GM12865 (cell line): Measurements from ENCODE around the gene MSRB1.

Source experiments
- DNase-seq: peaks from one replicate; pipeline ENCODE4 v3.0.0; 2010; ENCODE audit warnings: low read depth
- H3K4me3 ChIP-seq: 2 replicates; pipeline ENCODE4 v1.5.1; 2011; ENCODE audit warnings: mild to moderate bottlenecking, low read depth, low read length, control low read depth
- CTCF ChIP-seq: IDR thresholded peaks from 2 replicates; pipeline ENCODE4 v1.5.1; 2011; ENCODE audit warnings: low read length, control low read depth, low read depth, inconsistent platforms; ENCODE audit not compliant: insufficient read depth; ENCODE audit errors: missing control alignments

The MSRB1 gene

DNA sequence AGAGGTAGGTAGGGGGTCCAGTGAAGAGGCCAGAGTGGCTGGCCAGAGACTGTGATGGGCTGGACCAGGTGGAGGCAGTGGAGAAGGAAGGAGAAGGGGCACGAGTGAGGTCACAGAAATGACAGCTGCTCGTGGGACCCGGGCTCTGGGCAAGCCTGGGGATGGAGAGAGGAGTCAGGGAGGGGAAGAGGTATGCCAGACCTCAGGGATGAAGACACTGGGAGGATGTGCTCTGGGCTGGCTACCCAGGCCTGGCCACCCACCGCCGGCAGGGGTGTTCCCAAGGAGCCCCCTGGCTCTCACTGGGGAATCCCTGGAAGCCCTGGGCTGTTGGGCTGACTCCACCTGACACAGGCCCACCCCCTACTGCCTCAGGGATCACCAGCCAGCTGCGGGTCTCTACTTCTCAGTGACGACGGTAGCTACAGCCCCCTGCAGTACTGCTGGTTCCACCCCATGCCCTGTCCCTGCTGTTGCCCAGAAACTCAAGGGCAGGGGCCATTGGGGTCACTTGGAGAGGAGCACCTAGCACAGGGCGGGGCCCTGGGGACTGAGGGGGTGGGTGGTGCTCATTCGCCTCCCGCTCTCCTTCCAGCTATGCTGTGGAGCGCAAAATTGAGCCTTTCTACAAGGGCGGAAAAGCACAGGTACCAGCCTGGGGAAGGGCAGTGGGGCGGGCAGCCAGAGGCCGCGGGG, 30.6 kb upstream of the MSRB1 start:
- DNase-seq, result no peak
- no peak for TF ChIP-seq CTCF
- no peak overlapping the region for H3K4me3 ChIP-seq

GRCh38 chr16:1972490-1972877, 29.5 kb upstream of the MSRB1 start:
- H3K4me3 ChIP-seq, result peak overlapping the region; percentile 71
- DNase-seq, result no peak
- TF ChIP-seq CTCF, result no peak

DNA sequence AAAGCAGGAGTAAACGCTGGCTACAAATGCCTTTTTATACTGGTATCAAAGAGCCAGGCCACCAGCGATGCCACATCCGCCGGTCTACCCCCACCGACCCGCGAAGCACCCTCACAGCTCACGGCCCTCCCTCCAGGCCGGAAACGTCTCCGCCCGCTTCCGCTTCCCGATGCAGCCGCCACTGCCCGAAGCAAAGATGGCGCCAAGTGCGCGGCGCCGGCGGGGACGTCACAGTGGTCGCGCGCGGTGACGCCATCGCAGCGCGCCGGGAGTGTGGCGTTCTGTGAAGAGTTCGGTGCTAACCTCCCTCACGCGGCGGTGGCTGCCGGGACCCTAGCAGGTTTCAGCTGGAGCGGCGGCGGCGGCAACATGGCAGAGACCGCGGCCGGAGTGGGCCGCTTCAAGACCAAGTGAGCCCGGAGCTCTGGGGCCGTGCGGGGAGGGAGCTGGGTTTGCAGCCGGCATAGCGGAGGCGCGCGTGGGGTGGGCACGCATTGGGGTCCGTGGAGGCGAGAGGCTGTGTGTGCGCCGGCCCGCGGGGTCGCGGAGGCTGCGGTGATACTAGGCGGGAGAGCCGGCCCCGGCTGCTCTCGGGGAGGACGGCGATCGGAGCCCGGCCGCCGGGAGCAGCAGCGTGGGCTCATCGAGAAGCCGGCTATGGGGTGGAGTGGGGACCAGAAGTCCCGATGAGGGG, 28.9 kb upstream of the MSRB1 start, which contains the start of gene TBL3:
TSS of gene TBL3 (plus strand) at position 258 of the 694 bp plus-strand sequence. CDS start at position 370, 112 bp downstream.
- TF ChIP-seq CTCF, result no peak
- peak; percentile 98 for DNase-seq
- H3K4me3 ChIP-seq, result peak within 1 kb of the TSS; percentile 71

DNA sequence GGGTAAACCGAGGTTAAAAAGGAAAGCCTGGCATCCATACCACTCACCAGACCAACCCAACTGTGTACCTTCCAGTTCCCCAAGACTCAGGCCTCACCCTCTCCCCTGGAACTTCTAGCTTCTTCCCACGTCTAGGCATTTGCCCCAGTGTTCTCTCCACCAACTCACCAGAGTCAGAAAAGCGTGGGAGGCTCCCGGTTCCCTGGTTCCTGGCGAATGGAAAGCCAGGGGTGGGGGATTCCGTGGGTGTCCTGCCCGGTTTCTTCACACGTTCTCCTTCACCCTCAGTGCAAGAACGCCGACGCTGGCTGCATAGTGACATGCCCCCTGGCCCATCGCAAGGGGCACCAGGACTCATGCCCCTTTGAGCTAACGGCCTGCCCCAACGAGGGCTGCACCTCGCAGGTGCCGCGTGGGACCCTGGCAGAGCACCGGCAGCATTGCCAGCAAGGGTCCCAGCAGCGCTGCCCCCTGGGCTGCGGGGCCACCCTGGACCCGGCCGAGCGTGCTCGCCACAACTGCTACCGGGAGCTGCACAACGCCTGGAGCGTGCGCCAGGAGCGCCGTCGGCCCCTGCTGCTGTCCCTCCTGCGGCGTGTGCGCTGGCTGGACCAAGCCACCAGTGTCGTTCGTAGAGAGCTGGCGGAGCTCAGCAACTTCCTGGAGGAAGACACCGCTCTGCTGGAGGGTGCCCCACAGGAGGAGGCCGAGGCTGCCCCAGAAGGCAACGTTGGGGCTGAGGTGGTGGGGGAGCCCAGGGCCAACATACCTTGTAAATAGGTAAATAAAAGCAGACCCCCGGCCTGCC, 25.4 kb upstream of the MSRB1 start:
- TF ChIP-seq CTCF, result no peak
- DNase-seq, result no peak
- no peak overlapping the region for H3K4me3 ChIP-seq

DNA sequence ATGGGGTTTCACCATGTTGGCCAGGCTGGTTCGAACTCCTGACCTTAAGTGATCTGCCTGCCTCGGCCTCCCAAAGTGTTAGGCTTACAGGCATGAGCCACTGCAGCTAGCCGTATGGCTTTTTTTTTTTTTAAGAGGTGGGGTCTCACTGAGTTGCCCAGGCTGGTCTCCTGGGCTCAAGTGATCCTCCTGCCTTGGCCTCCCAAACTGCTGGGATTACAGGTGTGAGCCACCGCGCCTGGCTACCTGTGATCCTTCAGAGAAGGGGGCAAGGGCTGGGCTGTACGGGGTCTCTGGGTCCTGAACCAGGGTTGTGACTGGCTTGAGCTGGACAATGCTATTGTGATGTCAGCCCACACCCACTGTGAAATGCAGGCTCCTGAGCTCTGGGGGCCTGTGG, 23.5 kb upstream of the MSRB1 start, which contains the start of gene RNF151:
TSS of gene RNF151 (plus strand) at position 397 of the 400 bp plus-strand sequence. CDS start 26 bp downstream, outside the sequence.
- peak within 1 kb of the TSS; percentile 79 for H3K4me3 ChIP-seq
- no peak for TF ChIP-seq CTCF
- DNase-seq, result no peak

GRCh38 chr16:1965396-1966001, 22.5 kb upstream of the MSRB1 start:
- no peak for DNase-seq
- peak overlapping the region; percentile 79 for H3K4me3 ChIP-seq
- TF ChIP-seq CTCF, result no peak
